ENCODE measurements around the gene ADARB2.

GRCh38 chr10:1152386-1153250, 584.7 kb downstream of the ADARB2 start:
- TF ChIP-seq CTCF (IDR thresholded peaks at IDR 0.05) (no peak), ZFX (IDR thresholded peaks at IDR 0.05; ENCODE audit: borderline replicate concordance) (no peak)
